Astrocyte (in vitro differentiated cells and primary cell): Measurements from ENCODE around the gene CHCHD4. TPM values are rescaled to one million over a fixed set of nuclear protein-coding genes. Genes with fewer than 3 reads are reported as not detected.

Experiments used
- DNase-seq: peaks from one replicate; pipeline ENCODE4 v3.0.0-alpha.2; 2010; ENCODE audit warnings: low read depth
- FAIRE-seq: peaks from 2 replicates; lab custom pipeline; 2011; peaks lifted over from hg19 to GRCh38; lab: Jason Lieb, UNC
- H2AFZ ChIP-seq: 2 replicates; pipeline ENCODE4 v1.6.0; 2012; ENCODE audit warnings: low read depth, low read length, inconsistent platforms
- H3K27ac ChIP-seq: 2 replicates; pipeline ENCODE4 v1.5.1; 2011; ENCODE audit warnings: low read depth, low read length, inconsistent platforms
- H3K27me3 ChIP-seq: 2 replicates; pipeline ENCODE4 v1.6.0; 2011; ENCODE audit warnings: low read length, inconsistent platforms; ENCODE audit not compliant: insufficient read depth
- H3K36me3 ChIP-seq: 2 replicates; pipeline ENCODE4 v1.5.1; 2011; ENCODE audit warnings: low read length, inconsistent platforms; ENCODE audit not compliant: insufficient read depth
- H3K4me1 ChIP-seq: 2 replicates; pipeline ENCODE4 v1.5.1; 2011; ENCODE audit warnings: low read length, inconsistent platforms; ENCODE audit not compliant: insufficient read depth
- H3K4me2 ChIP-seq: 2 replicates; pipeline ENCODE4 v1.6.0; 2012; ENCODE audit warnings: low read length, inconsistent platforms
- H3K4me3 ChIP-seq: 2 replicates; pipeline ENCODE4 v1.5.1; 2011; ENCODE audit warnings: low read depth, mild to moderate bottlenecking, low read length, inconsistent platforms; ENCODE audit not compliant: insufficient read depth
- H3K79me2 ChIP-seq: 2 replicates; pipeline ENCODE4 v1.6.0; 2012; ENCODE audit warnings: mild to moderate bottlenecking, low read length, inconsistent platforms; ENCODE audit not compliant: insufficient read depth
- H3K9ac ChIP-seq: 2 replicates; pipeline ENCODE4 v1.6.0; 2012; ENCODE audit warnings: mild to moderate bottlenecking, low read length, inconsistent platforms
- H3K9me3 ChIP-seq: 2 replicates; pipeline ENCODE4 v1.5.1; 2012; ENCODE audit warnings: low read depth, mild to moderate bottlenecking, low read length, inconsistent platforms; ENCODE audit not compliant: insufficient read depth
- H4K20me1 ChIP-seq: 2 replicates; pipeline ENCODE4 v1.6.0; 2012; ENCODE audit warnings: low read length, inconsistent platforms; ENCODE audit not compliant: insufficient read depth
- H3K27ac Mint-ChIP-seq: one replicate; pipeline ENCODE4 v1.8.0; 2021; ENCODE audit warnings: mild to moderate bottlenecking, mixed read lengths; ENCODE audit not compliant: unreplicated experiment
- H3K27me3 Mint-ChIP-seq: one replicate; pipeline ENCODE4 v1.8.0; 2021; ENCODE audit warnings: low read depth, mixed read lengths; ENCODE audit not compliant: unreplicated experiment
- H3K36me3 Mint-ChIP-seq: one replicate; pipeline ENCODE4 v1.8.0; 2021; ENCODE audit warnings: low read depth, mixed read lengths; ENCODE audit not compliant: unreplicated experiment
- H3K4me1 Mint-ChIP-seq: one replicate; pipeline ENCODE4 v1.8.0; 2021; ENCODE audit warnings: low read depth, mixed read lengths; ENCODE audit not compliant: unreplicated experiment
- H3K4me3 Mint-ChIP-seq: one replicate; pipeline ENCODE4 v1.8.0; 2021; ENCODE audit warnings: mild to moderate bottlenecking, moderate library complexity, mixed read lengths; ENCODE audit not compliant: unreplicated experiment
- H3K9me3 Mint-ChIP-seq: one replicate; pipeline ENCODE4 v1.8.0; 2021; ENCODE audit warnings: mild to moderate bottlenecking, mixed read lengths; ENCODE audit not compliant: unreplicated experiment
- EZH2 ChIP-seq: IDR thresholded peaks from 2 replicates; pipeline ENCODE4 v1.6.1; 2012; ENCODE audit warnings: mild to moderate bottlenecking, low read length, inconsistent platforms; ENCODE audit not compliant: insufficient read depth
- total RNA-seq: library from RNA; stranded (reverse); gene quantifications from 2 replicates; pipeline ENCODE4 v1.2.1, GENCODE V29; 2021
- TF ChIP-seq, protein P1 (sequence below): IDR thresholded peaks from 2 replicates; pipeline ENCODE4 v1.5.1; 2011; ENCODE audit warnings: low read depth, mild to moderate bottlenecking, inconsistent platforms, low read length, moderate library complexity; ENCODE audit not compliant: insufficient read depth

Gene CHCHD4
- total RNA-seq, 1 donor from 2014 or later = 10.3 TPM

- no peak overlapping the region for H3K4me2 ChIP-seq
- Mint-ChIP-seq H3K4me1 (peaks cover 29% of the 10 kb centered on the region), H3K9me3 (no peaks in the 10 kb centered on the region), H3K36me3 (peaks cover 21% of the 10 kb centered on the region), H3K4me3 (no peak overlapping the region), H3K27ac (no peak overlapping the region), H3K27me3 (no peaks in the 10 kb centered on the region)
- peaks cover 30% of the 10 kb centered on the region for H3K36me3 ChIP-seq
- H3K9me3 ChIP-seq = no peaks in the 10 kb centered on the region
- H3K79me2 ChIP-seq = no peaks in the 10 kb centered on the region
- H3K9ac ChIP-seq = no peak overlapping the region
- H3K4me1 ChIP-seq = peaks cover 19% of the 10 kb centered on the region
- DNase-seq = no peak
- FAIRE-seq = no peak
- H3K27ac ChIP-seq = no peak overlapping the region
- TF ChIP-seq, protein P1, sequence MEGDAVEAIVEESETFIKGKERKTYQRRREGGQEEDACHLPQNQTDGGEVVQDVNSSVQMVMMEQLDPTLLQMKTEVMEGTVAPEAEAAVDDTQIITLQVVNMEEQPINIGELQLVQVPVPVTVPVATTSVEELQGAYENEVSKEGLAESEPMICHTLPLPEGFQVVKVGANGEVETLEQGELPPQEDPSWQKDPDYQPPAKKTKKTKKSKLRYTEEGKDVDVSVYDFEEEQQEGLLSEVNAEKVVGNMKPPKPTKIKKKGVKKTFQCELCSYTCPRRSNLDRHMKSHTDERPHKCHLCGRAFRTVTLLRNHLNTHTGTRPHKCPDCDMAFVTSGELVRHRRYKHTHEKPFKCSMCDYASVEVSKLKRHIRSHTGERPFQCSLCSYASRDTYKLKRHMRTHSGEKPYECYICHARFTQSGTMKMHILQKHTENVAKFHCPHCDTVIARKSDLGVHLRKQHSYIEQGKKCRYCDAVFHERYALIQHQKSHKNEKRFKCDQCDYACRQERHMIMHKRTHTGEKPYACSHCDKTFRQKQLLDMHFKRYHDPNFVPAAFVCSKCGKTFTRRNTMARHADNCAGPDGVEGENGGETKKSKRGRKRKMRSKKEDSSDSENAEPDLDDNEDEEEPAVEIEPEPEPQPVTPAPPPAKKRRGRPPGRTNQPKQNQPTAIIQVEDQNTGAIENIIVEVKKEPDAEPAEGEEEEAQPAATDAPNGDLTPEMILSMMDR = no peak
- TF ChIP-seq EZH2 = no peak
- peaks cover 3% of the 10 kb centered on the region for H4K20me1 ChIP-seq
- no peak overlapping the region for H3K4me3 ChIP-seq
- no peaks in the 10 kb centered on the region for H3K27me3 ChIP-seq
- H2AFZ ChIP-seq = no peak overlapping the region
Observed at GRCh38 chr3:14139771-14140170, 15.1 kb upstream of the CHCHD4 start.

- H3K79me2 ChIP-seq = no peaks in the 10 kb centered on the region
- TF ChIP-seq, protein P1 = no peak
- no peak for TF ChIP-seq EZH2
- H3K9ac ChIP-seq = no peak overlapping the region
- Mint-ChIP-seq H3K4me1 (peaks cover 24% of the 10 kb centered on the region), H3K36me3 (peaks cover 21% of the 10 kb centered on the region), H3K9me3 (no peaks in the 10 kb centered on the region), H3K27ac (no peak overlapping the region), H3K4me3 (no peak overlapping the region), H3K27me3 (no peaks in the 10 kb centered on the region)
- DNase-seq (no peak), FAIRE-seq (no peak)
- no peak overlapping the region for H3K27ac ChIP-seq
- no peak overlapping the region for H3K4me2 ChIP-seq
- no peak overlapping the region for H2AFZ ChIP-seq
- no peaks in the 10 kb centered on the region for H3K9me3 ChIP-seq
- no peaks in the 10 kb centered on the region for H3K27me3 ChIP-seq
- H3K4me1 ChIP-seq = peaks cover 13% of the 10 kb centered on the region
- peaks cover 35% of the 10 kb centered on the region for H3K36me3 ChIP-seq
- peaks cover 7% of the 10 kb centered on the region for H4K20me1 ChIP-seq
- no peak overlapping the region for H3K4me3 ChIP-seq
Observed at GRCh38 chr3:14138878-14139655, 14.4 kb upstream of the CHCHD4 start.
